ENCODE results near the gene SERF2.

GRCh38 chr15:43775411-43775965 lies 16.6 kb upstream of the SERF2 start:
- TF ChIP-seq CTCF (IDR thresholded peaks at IDR 0.05) (peak in 1 of 3 experiments; percentile 10), POLR2A (IDR thresholded peaks at IDR 0.05) (no peak)

Data from testis (tissue), 2 donors.